ENCODE data around the gene THBS4.

GRCh38 chr5:80054682-80055081 lies 19.5 kb downstream of the THBS4 start:
- TF ChIP-seq NR1H2 (CRISPR knock-in tag; IDR thresholded peaks at IDR 0.05), result no peak
- no peak for TF ChIP-seq PRDM15 (CRISPR knock-in tag; IDR thresholded peaks at IDR 0.05)
- no peak for TF ChIP-seq CTCF (IDR thresholded peaks at IDR 0.05)
